ENCODE results near the gene PLAC8L1.

PLAC8L1 gene

DNA sequence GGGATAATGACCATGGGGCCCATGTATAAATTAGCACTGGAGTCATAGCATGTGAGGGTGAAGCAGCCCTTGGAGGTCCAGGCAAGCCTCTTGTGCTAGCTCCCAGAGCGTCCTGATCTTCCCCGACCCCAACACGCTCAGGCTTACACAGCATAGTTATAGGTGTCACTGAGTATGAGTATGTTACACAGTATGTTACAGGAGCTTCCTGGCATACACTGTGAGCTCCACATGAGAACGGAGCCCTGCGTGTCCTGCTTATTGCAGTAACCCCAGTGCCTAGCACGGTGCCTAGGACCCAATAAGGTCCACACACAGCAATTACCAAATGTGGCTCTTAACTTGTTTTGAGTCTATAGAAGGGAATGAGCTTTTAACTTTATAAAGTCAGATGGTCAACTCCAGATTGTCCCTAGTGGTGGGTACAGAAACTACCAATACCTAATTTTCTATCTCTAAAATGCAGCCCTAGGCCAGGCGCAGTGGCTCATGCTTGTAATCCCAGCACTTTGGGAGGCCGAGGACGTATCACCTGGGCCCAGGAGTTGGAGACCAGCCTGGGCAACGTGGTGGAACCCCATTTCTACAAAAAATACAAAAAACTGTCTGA lies 64.1 kb downstream of the PLAC8L1 start:
- no peak for DNase-seq

DNA sequence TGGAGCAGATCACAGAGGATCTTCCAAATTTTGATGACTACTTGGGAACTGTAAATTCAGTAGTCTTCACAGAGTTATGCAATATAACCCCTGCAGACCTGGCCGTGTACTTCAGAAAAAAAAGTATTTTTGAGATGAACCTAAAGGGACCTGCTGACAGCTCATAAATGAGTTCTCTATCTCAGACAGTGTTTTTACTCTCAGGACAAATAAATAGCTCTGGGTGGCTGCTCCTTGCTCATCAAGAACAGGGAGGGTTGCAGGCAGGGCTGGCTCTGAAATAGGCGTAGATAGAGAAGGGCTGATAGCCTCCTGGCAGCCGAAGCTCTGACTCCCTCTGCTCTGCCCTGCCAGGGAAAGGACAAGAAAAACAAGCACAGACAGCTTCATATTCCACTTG lies 64.8 kb downstream of the PLAC8L1 start:
- no peak for DNase-seq

DNA sequence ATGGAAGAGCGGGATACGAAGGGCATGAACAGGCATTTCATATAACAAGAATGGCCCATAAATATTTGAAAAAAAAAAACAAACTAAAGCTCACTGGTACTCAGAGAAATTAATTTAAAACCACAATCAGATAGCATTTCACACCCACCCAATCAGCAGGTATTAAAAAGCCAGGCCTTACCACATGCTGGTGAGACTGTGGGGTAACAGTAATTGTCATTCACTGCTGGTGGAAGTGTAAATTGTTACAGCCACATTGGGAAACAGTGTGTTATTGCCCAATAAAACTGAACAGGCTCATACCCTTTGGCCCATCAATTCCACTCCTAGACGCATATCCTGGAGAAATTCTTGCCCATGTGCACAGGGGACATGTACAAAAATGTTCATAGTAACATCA lies 66.0 kb downstream of the PLAC8L1 start:
- no peak for DNase-seq

DNA sequence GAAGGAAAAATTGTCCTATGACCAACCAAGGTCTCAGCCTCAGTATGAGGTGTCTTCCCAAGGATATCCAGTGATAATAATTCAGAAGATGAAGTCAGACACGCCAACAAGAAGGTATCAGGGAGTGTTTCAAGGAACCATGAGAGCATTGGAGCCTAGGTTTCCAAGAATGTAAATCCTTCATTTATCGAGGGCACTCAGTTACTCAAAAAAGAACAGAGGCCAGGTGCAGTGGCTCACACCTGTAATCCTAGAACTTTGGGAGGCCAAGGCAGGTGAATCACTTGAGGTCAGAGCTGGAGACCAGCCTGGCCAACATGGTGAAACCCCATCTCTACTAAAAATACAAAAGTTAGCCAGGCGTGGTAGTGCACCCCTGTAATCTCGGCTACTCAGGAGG lies 70.8 kb downstream of the PLAC8L1 start:
- no peak for DNase-seq

Measured in femur (tissue), 1 donor.